Bone marrow (tissue), 2 donors: ENCODE measurements around the gene LAMA5.

Experiments used
- DNase-seq, 2 donors: peaks; one replicate each; lab custom pipeline; 2025; lab: John Stamatoyannopoulos, UW

The LAMA5 gene

DNA sequence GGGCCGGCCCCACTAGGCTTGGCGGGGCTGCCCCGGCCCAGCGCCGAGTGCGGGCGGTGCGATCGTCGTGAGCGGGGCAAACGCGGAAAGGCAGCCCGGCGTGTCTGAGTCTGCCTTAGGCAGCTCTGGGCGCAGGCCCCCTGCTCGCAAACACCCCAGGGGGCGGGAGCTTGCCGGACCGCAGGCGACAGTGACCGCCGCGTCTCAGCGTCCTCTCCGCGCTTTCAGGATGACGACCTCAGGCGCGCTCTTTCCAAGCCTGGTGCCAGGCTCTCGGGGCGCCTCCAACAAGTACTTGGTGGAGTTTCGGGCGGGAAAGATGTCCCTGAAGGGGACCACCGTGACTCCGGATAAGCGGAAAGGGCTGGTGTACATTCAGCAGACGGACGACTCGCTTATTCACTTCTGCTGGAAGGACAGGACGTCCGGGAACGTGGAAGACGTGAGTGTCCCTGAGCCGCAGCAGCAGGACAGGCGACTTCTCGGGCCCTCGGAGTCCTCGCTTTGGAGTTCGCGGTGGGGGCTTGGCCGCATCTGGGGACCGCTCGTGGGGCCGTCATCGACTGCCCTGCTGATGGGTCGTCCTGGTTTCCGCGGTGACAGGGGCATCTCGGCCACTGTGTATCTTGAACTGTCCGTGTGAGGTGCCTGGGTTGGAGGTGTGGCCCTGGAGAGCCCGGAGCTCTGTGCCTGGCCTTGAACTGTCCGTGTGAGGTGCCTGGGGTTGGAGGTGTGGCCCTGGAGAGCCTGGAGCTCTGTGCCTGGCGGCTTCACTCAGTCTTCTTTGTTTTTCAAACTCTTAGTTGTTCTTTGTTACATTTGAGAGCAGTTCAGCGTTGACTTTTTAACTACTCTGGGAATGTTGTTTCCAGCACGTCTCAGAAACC, 63.5 kb downstream of the LAMA5 start:
- DNase-seq, result peak in 1 of 2 donors; percentile 30

DNA sequence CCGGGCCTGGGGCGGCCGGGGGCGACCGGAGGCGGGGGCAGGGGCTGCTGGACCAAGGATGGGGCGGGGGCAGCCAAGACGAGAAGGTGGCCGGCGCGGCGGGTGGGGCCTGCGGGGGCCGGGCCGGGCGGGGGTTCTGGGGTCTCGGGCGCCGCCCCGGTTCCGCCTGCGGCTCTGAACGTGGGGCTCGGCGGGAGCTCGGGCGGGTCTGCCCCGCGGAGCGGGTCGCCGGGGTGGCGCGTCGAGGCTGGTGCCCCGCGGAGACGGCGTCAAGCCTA, 64.1 kb downstream of the LAMA5 start:
- no peak for DNase-seq

DNA sequence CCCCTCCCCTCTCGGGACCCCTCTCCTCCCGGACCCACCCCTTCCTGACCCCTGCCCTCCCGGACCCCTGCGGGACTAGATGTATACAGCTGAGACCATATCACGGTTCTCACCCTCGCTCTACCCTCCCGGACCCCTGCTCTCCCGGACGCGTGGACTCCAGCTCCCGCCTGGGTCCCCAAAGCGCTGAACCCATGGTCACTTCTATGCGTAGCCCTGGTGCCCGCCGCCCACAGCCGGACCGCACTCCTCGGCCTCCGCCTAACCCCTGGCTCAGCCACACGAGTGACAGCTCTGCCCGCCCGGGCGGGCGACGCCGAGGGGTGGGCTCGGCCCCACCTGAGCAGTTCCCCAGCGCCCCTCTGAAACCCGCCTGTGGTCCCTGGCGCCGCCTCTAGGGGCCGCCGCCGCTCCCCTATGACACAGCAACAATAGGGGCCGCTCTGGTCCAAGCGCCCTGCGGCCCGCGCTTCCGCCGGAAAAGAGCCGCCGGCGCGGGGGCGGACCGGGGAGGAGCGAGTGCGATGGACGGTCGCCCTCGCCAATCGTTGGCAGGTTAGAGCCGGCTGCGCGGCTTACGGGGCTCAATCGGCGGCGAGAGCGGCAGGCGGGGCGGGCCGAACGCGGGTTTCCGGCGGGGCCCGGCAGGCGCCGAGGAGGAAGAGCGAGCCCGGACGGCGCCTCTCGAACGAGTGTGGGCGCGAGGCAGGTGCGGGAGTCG, 64.6 kb downstream of the LAMA5 start, which contains the start of gene ADRM1:
ADRM1 (plus strand) TSS at position 657 of the 721 bp plus-strand sequence. CDS start 572 bp downstream, outside the sequence.
- DNase-seq, result peak; percentile 92 to 94

DNA sequence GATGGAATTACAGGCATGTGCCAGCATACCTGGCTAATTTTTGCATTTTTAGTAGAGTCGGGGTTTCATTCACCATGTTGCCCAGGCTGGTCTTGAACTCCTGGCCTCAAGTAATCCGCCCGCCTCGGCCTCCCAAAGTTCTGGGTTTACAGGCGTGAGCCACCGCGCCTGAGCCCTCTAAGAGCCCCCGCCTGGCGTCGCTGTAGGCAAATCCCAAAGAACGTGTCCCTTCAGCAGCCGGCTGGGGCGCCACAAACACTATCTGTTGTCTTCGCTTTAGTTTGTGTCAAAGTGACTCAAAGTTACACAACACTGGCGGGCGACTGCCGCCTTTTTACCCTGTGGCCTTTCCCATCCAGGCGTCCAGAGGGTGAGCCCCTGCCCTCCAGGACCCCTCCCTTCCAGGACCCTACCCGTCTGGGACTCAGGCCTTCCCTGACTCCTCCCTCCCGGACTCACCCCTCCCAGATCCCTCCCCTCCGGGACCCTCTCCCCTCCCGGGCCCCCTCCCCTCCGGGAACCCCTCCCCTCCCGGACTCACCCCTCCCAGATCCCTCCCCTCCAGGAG, 65.3 kb downstream of the LAMA5 start:
- DNase-seq, result peak; percentile 93 to 96

DNA sequence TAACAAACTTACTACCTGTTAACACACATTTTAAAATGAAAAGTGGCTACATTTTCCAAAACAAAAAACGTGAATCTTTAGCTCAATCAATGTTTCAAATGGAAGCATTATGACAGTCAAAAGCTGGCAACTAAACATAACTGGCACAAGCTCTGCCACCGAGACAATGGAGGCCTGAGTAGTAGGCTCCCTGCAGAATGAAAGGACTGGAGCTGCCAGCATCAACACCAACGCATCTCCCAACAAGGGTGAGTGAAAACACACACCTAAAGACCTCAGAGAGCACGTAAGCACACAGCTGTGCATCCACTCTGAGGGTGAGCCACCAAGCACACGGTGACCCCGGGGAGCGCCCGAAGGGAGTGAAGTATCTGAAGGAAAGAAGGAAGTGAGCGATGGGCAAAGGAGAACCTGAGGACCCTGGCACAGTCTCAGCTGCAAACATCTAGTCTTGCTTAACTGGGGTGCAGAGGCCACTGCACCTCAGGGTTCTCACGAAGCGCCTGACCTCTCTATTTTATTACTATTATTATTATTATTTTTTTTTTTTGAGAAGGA, 65.9 kb downstream of the LAMA5 start:
- DNase-seq, result no peak

DNA sequence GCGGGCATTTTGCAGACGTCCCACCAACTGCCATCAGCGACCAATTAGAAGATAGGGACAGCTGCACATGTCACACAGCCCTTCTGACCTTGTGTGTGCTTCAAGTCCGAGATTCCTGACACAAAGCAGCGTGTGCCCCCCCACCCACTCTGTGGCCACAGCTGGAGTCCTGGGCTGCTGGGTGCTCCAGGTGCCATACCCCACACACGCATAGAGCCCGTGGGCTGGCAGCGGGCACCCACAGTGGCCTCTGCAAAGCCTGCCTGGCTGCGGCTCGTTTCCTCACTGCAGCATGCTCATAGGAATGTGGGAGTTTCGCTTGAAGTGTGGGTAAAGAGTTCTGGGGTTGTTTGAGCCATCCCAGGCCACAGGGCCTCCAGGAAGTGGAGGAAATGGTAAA, 66.8 kb downstream of the LAMA5 start:
- no peak for DNase-seq

DNA sequence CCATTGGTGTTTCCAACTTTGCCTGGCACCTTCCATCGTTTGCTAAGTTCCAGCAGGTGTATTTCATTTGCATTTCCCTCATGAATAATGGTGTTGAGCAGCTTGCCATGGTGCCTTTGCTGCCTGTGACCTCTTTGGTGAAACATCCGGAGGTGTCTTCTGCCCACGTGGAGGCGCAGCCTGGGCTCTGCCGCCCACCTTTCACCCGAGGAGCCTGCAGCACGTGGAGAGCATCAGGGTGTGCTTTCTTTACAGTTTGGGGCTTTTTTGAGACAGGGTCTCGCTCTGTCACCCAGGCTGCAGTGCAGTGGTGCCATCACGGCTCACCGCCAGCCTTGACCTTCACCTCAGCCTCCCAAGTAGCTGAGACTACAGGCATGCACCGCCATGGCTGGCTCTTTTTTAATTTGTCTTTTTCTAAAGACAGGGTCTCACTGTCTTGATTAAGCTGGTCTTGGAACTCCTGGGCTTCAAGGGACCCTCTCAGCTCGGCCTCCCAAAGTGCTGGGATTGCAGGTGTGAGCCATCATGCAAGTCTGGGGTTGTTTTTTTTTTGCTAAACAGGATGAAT, 67.4 kb downstream of the LAMA5 start:
- no peak for DNase-seq

DNA sequence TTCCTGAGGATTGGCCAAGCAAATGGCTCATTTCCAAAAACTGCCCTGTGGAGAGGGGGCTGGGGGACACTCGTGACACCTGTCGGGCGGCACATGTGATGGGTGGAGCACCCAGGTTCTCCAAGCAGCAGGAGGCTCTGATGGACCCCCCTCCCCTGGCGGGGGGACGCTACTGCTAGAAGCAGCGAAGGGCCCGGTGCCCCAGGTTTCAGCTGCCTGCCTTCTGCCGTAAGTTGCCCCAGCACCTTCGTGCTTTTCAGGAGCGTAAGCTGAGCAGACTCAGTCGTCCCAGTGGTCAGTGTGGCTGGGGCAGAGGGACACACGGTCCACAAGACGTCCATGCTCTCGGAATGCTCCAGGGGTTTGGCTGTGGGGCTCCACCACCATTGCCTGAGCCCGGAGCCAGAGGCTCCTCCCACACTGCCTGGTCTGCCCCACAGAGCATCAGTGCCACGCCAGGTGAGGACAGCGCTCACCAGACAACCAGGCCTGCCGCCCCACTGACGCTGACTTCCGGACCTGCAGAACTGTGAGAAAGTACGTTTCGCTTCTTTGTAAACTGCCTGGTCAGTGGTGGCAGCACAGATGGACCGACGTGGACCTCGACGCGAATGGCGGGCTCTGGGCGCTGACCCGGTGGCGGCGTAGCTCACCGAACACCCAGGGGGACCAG, 68.4 kb downstream of the LAMA5 start:
- DNase-seq, result no peak

DNA sequence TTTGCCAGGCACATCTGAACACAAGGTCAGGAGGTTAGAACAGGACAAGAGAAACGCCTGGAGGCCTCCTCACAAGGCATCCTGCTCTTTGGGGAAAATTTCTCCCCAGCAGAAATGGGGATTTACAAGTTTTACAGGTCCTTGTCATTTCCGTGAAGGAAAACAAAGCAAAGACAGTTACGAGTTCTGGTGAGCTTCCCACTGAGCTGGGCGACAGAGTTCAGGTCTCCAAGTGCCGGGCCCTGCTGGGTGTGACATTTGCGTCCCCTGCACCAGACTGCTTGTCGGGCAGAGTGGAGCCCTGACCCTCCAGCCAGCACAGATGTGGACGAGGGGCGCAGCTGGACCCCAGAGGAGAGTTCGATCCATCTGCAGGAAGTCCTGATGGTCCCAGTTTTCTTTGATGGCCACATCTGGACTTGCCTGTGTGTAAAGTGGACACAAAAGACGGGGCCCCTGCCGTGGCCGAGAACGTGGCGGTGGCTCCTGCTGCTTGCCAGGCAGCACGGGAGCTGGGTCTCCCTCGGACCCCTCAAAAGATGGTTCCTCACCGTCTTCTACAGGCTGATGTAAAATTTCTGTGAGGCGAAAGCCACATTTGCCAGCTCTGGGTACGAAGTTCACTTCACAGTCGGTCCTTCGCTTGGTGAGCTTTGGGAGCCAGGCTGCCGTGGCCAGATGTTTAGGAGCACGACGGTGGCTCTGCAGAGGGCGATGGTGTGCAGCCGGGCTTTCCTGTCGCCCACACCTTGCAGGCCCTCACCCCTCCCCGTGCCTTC, 69.5 kb downstream of the LAMA5 start:
- DNase-seq, result no peak

DNA sequence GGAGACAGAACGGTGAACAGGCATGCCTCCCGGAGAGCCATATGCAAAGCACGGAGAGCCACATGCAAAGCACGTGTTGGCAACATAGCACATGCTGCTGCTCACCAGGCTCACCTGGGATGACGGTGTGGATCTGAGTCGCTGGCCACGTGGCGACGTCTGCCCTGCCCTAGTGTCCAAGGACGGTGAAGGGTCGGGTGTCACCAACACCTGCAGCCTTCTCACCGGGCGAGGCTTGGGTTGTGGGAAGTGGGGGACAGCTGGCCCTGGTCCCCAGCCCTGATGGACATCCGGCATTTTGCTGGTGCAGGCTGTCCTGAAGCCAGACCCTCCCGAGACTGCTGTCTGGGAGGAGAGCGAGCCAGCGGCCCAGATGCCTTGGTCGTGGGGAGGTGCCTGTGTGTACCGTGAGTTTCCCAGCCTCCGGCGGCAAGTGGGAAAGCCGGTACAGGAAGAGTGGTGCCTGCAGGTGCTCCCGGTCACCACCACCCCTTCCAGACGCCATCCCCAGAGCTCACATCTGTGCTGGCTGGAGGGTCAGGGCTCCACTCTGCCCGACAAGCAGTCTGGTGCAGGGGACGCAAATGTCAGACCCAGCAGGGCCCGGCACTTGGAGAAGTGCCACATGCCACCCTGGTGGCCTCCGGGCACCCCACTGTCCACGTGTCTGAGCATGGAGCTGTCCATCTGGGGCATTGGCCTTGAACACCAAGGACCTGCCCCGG, 70.2 kb downstream of the LAMA5 start:
- no peak for DNase-seq

DNA sequence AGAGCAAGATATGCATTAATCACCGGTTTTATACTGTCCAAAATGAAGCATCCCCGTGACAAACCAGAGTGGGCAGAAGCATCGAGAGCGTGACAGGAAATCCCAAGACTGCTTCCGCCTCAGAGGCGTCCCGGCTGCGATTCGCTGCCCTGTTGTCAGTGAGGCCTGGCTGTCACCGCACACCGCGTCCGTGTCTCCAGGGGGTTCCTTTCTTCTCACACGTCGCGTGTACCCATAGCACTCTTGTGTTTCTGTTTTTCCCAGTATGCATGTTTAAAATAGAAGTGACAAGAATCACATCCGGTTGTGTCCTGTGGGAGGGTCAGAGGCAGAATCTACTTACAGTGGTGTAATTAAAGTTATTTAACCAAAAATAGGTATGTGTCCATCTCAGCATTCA, 72.6 kb downstream of the LAMA5 start:
- no peak for DNase-seq

DNA sequence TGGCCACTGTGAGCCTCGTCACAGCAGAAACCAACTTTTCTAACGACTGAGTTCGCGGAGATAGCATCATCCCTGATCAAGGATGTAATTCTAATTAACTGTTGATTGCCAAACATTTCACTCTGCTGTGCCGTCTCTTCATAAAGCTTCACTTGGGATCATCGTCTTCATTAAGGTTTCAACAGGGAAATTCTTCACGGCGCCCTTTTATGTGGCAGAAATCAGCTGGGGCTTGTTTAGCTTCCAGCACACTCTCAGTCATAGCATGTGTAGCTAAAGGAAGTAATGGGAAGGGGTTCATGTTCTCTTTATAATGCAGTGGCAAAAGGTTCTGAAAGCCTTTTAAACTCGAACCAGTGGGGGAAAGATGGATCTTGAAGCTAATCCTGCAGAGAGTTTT, 73.2 kb downstream of the LAMA5 start:
- no peak for DNase-seq

DNA sequence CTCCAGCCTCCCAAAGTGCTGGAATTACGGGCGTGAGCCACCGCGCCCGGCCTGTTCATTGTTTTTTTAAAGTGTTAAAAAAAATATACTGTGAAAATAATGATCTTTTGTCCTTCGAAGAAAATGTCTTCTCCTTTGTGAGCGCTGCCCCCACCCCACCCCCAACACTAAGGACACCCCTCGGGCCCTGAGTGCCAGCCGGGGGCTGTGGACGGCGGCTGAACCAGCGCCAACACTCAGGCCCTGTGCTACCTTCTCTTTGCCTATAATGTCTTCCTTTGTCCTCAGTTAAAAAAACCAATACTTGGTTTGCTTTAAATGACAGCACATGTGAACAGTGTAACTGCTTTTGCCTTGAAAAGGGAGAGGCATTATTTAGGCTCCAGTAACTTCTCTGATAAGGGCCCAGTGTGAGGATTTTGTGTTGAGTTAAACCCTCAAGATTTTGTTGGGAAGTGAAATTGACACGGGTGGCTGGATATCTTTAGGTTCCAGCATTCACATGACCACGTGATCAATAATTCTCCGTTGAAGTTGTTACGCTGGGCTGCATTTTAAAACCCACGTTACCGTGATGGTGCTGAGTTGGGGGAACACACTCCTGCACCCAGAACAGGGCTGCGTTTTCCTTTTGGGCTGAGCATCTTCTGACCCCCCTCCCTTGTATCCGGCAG, 73.9 kb downstream of the LAMA5 start:
- no peak for DNase-seq

DNA sequence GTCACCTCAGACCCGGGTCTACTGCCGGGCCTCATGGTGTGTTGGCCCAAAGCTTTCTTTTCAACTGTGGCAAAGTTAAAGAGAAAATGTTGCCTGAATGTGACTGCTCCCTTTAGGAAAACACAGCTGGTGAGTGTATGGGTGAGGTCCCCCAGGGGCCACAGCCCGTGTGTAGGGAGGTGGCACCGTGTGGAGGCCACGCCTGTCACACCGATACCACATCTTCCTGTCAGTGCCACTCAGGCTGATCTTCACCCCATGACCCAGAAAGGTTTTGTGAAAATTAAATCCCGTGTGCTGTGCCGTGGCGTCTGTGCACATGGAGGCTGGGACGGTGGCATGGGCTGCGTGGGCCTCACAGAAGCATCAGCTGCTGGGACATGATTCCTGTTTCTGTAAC, 75.0 kb downstream of the LAMA5 start:
- DNase-seq, result no peak

DNA sequence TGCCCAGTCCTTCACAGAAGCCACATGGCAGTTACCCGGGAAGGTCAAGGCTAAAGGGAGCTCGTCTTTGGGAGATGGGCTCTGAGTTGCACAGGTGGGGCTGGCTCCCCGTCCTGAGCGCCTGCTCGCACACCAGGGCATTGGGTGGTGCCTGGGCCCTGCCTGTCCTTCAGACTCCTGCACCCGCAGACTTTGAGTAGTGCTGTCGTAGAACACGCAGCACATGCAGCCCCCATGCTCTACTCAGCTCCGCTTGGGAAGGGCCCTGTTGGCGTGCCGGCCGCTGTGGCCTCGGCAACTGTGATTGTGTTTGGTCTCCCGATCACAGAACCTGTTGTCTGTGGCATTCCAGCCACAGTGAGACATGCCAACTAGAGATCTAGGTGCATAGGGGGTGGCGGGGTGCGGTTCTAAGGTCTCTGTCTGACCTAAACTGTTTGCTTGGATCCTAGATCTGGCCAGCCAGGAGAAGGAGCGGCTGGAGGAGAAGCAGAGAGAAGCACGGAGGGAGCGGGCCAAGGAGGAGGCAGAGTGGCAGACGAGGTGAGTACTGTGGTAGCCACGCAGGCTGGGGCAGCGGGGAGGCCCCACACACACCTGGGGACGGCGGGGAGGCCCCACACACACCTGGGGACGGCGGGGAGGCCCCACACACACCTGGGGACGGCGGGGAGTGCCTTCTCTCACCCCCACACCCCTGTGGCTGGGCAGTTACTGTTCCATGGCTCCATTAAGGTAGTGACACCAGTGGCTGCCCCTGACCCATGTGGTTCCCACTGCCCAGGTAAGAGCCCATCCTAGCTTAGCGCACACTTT, 75.7 kb downstream of the LAMA5 start:
- no peak for DNase-seq

DNA sequence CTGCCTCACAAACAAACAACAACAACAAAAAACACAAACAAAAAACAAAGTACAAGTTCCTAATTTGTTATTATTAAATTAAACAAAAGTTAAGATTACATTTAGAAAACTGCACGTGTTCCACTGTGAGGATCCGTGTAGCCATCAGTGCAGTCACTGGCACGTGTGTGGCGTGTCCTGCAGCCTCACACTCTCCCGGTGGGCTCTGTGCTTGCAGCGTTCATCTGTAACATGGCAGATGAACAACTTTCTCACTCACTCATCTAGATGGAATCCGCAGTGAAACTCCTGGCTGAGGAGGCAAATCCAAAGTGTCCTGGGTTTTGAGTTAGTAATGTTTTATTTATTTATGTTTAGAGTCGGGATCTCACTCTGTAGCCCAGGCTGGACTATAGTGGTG, 77.2 kb downstream of the LAMA5 start:
- no peak for DNase-seq

DNA sequence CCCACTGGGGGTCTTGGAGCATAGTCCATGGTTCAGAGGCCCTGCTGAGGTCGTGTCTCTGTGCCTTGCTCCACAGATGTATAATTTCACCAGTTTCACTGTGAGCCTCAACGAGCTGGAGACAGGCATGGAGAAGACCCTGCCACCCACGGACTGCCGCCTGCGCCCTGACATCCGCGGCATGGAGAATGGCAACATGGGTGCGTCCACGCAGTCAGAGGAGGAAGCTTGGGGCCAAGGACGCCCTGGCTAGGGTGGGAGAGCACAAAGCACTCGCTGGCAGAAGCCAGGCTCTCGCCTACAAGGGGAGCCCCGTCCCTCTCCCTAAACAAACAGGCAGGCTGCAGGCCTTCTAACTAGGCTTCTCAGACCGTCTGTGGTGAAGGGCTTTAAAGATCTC, 78.0 kb downstream of the LAMA5 start:
- DNase-seq, result no peak

DNA sequence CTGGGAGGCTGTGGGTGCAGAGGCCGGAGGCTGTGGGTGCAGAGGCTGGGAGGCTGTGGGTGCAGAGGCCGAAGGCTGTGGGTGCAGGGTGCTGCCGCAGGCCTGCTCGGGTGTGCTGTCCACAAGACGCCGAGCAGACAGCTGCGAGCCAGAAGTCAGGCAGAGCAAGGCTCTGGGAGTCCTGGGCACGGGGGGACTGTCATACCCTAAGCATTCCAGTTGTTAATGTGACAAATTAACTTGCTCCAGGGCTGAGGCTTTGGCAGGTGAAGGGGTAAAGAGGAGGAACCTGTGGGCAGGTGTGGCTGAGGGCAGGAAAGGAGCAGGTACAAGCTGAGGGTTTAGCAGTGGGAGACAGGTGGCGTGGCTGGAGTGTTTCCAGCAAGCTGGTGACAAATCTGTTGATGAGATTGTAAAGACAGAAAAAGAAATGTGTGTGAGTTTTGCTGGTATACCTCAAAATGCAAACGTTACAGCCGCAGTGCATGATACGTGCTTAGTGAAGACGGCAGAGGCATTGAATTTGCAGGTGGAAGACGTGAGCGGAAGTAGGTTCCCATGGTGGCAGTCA, 78.5 kb downstream of the LAMA5 start:
- DNase-seq, result no peak
